Gastrocnemius medialis (tissue), 4 donors: ENCODE data around the gene PTPRN2. TPM values are rescaled to one million over a fixed set of nuclear protein-coding genes. Genes with fewer than 3 reads are reported as not detected.

Experiments
- ATAC-seq, 2 donors: fragments of 150-250 bp; one replicate each; pipeline ENCODE4 v1.9.1; 2016
- DNase-seq, 2 donors: peaks; one replicate each; pipeline ENCODE4 v3.0.0-alpha.2; 2019
- H3K27ac ChIP-seq, 4 donors: fragments of 200-600 bp; sonication (generic); 1 replicate in 1 of 4; 2 replicates in 3 of 4; pipeline ENCODE4 v1.5.1; 2016 to 2018; ENCODE audit warnings: mild to moderate bottlenecking in 2 of 4, moderate library complexity in 1 of 4
- H3K27me3 ChIP-seq, 3 donors: fragments of 200-600 bp; sonication (generic) in 2 of 3; 1 replicate in 1 of 3; 2 replicates in 2 of 3; pipeline versions ENCODE4 v1.5.1 to v1.6.0; 2016 to 2019; ENCODE audit warnings: mild to moderate bottlenecking in 1 of 3, moderate library complexity in 1 of 3
- H3K36me3 ChIP-seq, 2 donors: fragments of 200-600 bp; sonication (generic) in 1 of 2; one replicate each; pipeline ENCODE4 v1.5.1; 2017 to 2018
- H3K4me1 ChIP-seq, 2 donors: fragments of 200-600 bp; sonication (generic) in 1 of 2; one replicate each; pipeline ENCODE4 v1.5.1; 2016 to 2017; ENCODE audit warnings: mild to moderate bottlenecking in 2 of 2
- H3K4me3 ChIP-seq, 4 donors: fragments of 200-600 bp; sonication (generic) in 3 of 4; 1 replicate in 1 of 4; 2 replicates in 3 of 4; pipeline ENCODE4 v1.5.1; 2016 to 2019; ENCODE audit warnings: mild to moderate bottlenecking in 2 of 4
- H3K9me3 ChIP-seq, 3 donors: fragments of 200-600 bp; sonication (generic) in 2 of 3; 1 replicate in 1 of 3; 2 replicates in 2 of 3; pipeline ENCODE4 v1.5.1; 2016 to 2019
- POLR2A ChIP-seq, 2 donors: fragments of 450-650 bp; IDR thresholded peaks; one replicate each; pipeline ENCODE4 v1.6.1; 2017; ENCODE audit warnings: antibody characterized with exemption in 2 of 2, mild to moderate bottlenecking in 2 of 2, moderate library complexity in 2 of 2
- in situ Hi-C, 4 donors: fragments of 200-750 bp; cut with MboI; loops; one replicate each; pipeline versions ENCODE4 v1.15.0 to v1.8.0; 2017; ENCODE audit warnings: low sequenced_read_pairs in 4 of 4
- intact Hi-C: fragments of 100-400 bp; cut with DNase I; formaldehyde crosslinking; loops from one replicate; pipeline ENCODE4 v1.15.1; 2023; ENCODE audit warnings: low total_unique reads
- total RNA-seq, 4 donors: library from RNA; depleted of rRNA; stranded (reverse); fragments of >200 nt; gene quantifications; one replicate each; pipeline versions ENCODE4 v1.1.0 to v1.2.3, GENCODE V29; 2016
- TF ChIP-seq, protein P1 (sequence below), 5 experiments: fragments of 450-650 bp in 3 of 5; fragments of 200-600 bp in 2 of 5; sonication (generic) in 2 of 5; IDR thresholded peaks in 4 of 5; conservative IDR thresholded peaks in 1 of 5; 1 replicate in 4 of 5; 2 replicates in 1 of 5; pipeline ENCODE4 v1.5.1; 2016 to 2019; ENCODE audit warnings: antibody characterized with exemption in 5 of 5, mild to moderate bottlenecking in 3 of 5, moderate library complexity in 3 of 5

PTPRN2 gene
- total RNA-seq, 4 donors from 2014 or later, result 0.66 to 0.85 (median 0.81) TPM

DNA sequence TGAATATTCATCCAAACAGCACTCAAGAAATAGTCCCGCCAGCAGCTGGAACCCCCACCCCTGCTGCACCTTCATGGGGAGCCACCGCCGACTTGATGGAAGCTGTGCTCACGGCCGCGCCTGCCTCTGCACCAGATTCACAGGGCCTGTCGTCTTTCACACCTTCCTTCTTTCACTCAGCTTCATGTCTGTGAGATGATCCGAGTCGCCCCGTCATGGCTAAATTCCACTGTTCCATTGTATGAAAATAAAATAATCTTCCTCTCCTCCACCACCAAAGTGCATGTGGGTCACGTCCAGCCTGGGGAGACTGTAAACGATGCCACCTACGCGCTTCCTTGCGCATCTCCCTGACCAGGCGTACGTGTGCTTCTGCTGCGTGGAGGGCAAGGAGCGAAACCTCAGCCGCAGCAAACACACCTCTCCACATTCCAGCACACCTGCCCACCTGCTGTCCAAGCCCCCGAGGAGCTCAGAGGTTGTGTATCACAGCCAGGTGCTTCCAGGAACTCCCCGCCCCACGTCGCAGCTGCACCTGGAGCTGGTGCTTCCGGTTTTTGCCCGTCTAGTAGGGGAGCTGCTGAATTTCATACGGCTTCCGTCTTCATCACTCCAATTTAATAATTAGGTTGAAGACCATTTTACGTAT is 137.0 kb downstream of the PTPRN2 start:
- intact Hi-C loops (no loop called here), in situ Hi-C loops (no loop called here)
- no peak overlapping the region for H3K4me3 ChIP-seq
- no peak for ATAC-seq
- H3K9me3 ChIP-seq, result no peaks in the 10 kb centered on the region
- no peaks in the 10 kb centered on the region for H3K4me1 ChIP-seq
- no peaks in the 10 kb centered on the region for H3K36me3 ChIP-seq
- TF ChIP-seq POLR2A (IDR thresholded peaks at IDR 0.05), result no peak
- TF ChIP-seq, protein P1, sequence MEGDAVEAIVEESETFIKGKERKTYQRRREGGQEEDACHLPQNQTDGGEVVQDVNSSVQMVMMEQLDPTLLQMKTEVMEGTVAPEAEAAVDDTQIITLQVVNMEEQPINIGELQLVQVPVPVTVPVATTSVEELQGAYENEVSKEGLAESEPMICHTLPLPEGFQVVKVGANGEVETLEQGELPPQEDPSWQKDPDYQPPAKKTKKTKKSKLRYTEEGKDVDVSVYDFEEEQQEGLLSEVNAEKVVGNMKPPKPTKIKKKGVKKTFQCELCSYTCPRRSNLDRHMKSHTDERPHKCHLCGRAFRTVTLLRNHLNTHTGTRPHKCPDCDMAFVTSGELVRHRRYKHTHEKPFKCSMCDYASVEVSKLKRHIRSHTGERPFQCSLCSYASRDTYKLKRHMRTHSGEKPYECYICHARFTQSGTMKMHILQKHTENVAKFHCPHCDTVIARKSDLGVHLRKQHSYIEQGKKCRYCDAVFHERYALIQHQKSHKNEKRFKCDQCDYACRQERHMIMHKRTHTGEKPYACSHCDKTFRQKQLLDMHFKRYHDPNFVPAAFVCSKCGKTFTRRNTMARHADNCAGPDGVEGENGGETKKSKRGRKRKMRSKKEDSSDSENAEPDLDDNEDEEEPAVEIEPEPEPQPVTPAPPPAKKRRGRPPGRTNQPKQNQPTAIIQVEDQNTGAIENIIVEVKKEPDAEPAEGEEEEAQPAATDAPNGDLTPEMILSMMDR (IDR thresholded peaks at IDR 0.05 in 4 of 5, conservative IDR thresholded peaks at IDR 0.05 in 1 of 5), result no peak
- DNase-seq, result no peak
- no peaks in the 10 kb centered on the region for H3K27me3 ChIP-seq
- no peak overlapping the region for H3K27ac ChIP-seq

DNA sequence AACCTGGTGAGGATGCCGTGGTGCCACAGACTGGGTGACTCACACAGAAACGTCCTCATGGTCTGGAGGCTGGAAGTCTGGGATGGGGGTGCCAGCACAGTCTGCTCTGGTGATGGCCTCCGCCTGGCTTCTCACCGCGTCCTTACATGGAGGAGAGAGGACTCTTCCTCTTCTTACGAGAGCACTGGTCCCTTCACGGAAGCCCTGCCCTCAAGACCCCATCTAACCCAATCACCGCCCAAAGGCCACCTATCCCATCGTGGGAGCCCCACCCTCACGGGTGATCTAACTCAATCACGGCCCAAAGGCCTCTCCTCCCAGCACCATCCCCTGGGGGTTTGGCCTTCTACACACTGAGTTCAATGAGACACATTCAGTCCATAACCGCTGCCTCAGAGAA is 137.7 kb downstream of the PTPRN2 start:
- Histone ChIP-seq H3K36me3 (no peaks in the 10 kb centered on the region), H3K27me3 (no peaks in the 10 kb centered on the region), H3K4me3 (no peak overlapping the region), H3K9me3 (no peaks in the 10 kb centered on the region), H3K4me1 (no peaks in the 10 kb centered on the region), H3K27ac (no peak overlapping the region)
- ATAC-seq, result no peak
- no peak for TF ChIP-seq POLR2A (IDR thresholded peaks at IDR 0.05)
- TF ChIP-seq, protein P1 (IDR thresholded peaks at IDR 0.05 in 4 of 5, conservative IDR thresholded peaks at IDR 0.05 in 1 of 5), result no peak
- no peak for DNase-seq
- in situ Hi-C loops, result no loop called here
- intact Hi-C loops, result no loop called here

DNA sequence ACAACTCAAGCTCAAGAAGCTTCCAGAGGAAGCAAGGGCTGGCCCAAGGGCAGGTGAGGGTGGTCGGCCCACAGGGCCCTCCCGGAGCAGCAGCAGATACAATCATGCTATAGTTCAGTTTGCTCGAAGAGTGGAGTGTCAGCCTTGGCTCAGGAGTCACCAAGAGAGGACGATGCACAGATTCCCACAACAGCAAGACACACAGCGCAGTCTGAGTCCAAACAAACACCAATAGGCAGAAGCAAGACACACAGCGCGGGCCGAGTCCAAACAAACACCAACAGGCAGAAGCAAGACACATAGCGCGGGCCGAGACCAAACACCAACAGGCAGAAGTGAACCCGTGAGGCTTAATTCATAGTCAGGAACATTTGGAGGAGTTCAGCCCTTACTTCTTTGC is 138.4 kb downstream of the PTPRN2 start:
- in situ Hi-C loops, result no loop called here
- DNase-seq (no peak), ATAC-seq (no peak)
- no peaks in the 10 kb centered on the region for H3K27me3 ChIP-seq
- no peaks in the 10 kb centered on the region for H3K36me3 ChIP-seq
- H3K4me3 ChIP-seq, result no peak overlapping the region
- H3K9me3 ChIP-seq, result no peaks in the 10 kb centered on the region
- no peaks in the 10 kb centered on the region for H3K4me1 ChIP-seq
- intact Hi-C loops, result no loop called here
- no peak overlapping the region for H3K27ac ChIP-seq
- TF ChIP-seq, protein P1 (IDR thresholded peaks at IDR 0.05 in 4 of 5, conservative IDR thresholded peaks at IDR 0.05 in 1 of 5), result no peak
- no peak for TF ChIP-seq POLR2A (IDR thresholded peaks at IDR 0.05)

DNA sequence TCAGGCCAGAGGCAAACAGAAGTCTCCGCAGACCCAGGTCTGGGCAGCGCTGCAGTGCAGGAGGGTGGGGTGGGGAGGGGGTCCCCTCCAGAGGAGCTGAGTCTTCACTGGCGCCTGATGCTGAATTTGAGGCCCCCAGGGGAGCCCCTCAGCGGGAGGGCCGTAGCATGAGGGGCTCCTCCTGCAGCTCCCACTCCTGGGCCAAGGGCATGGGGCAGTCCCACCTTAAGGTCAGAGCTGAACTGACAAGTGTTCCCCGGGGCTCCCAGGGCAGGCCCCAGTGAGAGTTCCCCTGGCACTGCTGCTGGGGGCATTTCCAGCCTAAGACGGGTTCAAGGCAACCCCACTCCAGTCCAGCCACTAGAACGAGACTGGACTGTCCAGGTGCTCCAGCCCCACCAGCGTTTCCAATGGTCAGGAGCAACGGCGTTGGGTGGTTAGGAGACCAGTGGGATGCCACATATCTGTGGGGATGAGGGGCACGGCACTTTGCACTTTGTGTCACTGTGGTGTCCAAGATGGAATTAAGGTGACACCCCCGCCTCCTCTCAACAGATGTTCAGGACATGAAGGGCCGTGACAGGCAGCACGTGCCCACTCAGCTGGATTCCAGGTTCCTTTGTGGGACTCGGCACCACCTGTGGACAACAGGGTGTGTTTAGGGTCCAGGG is 139.1 kb downstream of the PTPRN2 start:
- DNase-seq (no peak), ATAC-seq (no peak)
- Histone ChIP-seq H3K4me3 (no peak overlapping the region), H3K36me3 (no peaks in the 10 kb centered on the region), H3K27ac (no peak overlapping the region), H3K27me3 (no peaks in the 10 kb centered on the region), H3K9me3 (no peaks in the 10 kb centered on the region), H3K4me1 (no peaks in the 10 kb centered on the region)
- intact Hi-C loops (no loop called here), in situ Hi-C loops (no loop called here)
- TF ChIP-seq, protein P1 (IDR thresholded peaks at IDR 0.05 in 4 of 5, conservative IDR thresholded peaks at IDR 0.05 in 1 of 5), result no peak
- TF ChIP-seq POLR2A (IDR thresholded peaks at IDR 0.05), result no peak
